Stimulated activated naive CD4-positive, alpha-beta T cell treated with Interleukin-2 at 50 U/mL for 16 hours (primary cell): ENCODE measurements around the gene TIMM21.

Source experiments
- DNase-seq: peaks from one replicate; lab custom pipeline; 2025; lab: John Stamatoyannopoulos, UW

The TIMM21 gene

GRCh38 chr18:74191577-74191976 lies 43.3 kb downstream of the TIMM21 start:
- no peak for DNase-seq

- DNase-seq, result no peak
These were observed 46.4 kb downstream of the TIMM21 start for GRCh38 chr18:74194691-74195090.

- DNase-seq, result peak; percentile 2
These were observed 48.1 kb downstream of the TIMM21 start for GRCh38 chr18:74196220-74197119.

GRCh38 chr18:74197705-74198341 lies 49.5 kb downstream of the TIMM21 start:
- DNase-seq, result no peak

- DNase-seq, result no peak
These were observed 50.1 kb downstream of the TIMM21 start for GRCh38 chr18:74198453-74198852.

- DNase-seq, result no peak
These were observed 52.5 kb downstream of the TIMM21 start for GRCh38 chr18:74200780-74201179.

- no peak for DNase-seq
These were observed 55.5 kb downstream of the TIMM21 start for GRCh38 chr18:74203811-74204210.

GRCh38 chr18:74204526-74205152 lies 56.3 kb downstream of the TIMM21 start:
- DNase-seq, result no peak
